Right cardiac atrium (tissue), 5 donors: ENCODE data around the gene GAPVD1. TPM values are rescaled to one million over a fixed set of nuclear protein-coding genes. Genes with fewer than 3 reads are reported as not detected.
A peak's percentile ranks its signal among the peaks of the same experiment; 100 is the strongest.

Source experiments
- ATAC-seq, 2 donors: fragments of 200-7000 bp; cut with Tn5 transposase; one replicate each; pipeline versions ENCODE4 v1.8.0 to v1.9.1; 2020; ENCODE audit warnings: moderate library complexity in 2 of 2, mild to moderate bottlenecking in 1 of 2
- DNase-seq, 3 donors: peaks; one replicate each; pipeline ENCODE4 v3.0.0-alpha.2; 2020
- H3K27ac ChIP-seq: one replicate; pipeline ENCODE4 v1.5.1; 2013; ENCODE audit warnings: mild to moderate bottlenecking, low read length, control low read depth, moderate library complexity
- H3K27me3 ChIP-seq: one replicate; pipeline ENCODE4 v1.6.1; 2013; ENCODE audit not compliant: control insufficient read depth, insufficient read depth
- H3K4me1 ChIP-seq: one replicate; pipeline ENCODE4 v1.6.1; 2013; ENCODE audit warnings: low read length; ENCODE audit not compliant: control insufficient read depth, insufficient read depth
- H3K4me3 ChIP-seq: one replicate; pipeline ENCODE4 v1.5.1; 2013; ENCODE audit warnings: low read length, control low read depth
- H3K9me3 ChIP-seq: one replicate; pipeline ENCODE4 v1.6.1; 2013; ENCODE audit warnings: low read length; ENCODE audit not compliant: control insufficient read depth
- WGBS: extraction: QIAGEN DNeasy Blood & Tissue Kit; methylation state at CpG from one replicate; pipeline ENCODE4 v1.1.7; 2013; 5-methylcytosine and 5-hydroxymethylcytosine counted together
- intact Hi-C, 4 donors: fragments of 100-400 bp; cut with DNase I; formaldehyde crosslinking; loops; one replicate each; pipeline versions ENCODE4 v1.11.0 to v1.14.0; 2022 to 2023
- polyA plus RNA-seq: library from polyadenylated mRNA; stranded (reverse); fragments of 200-250 nt; gene quantifications from one replicate; pipeline ENCODE4 v1.2.3, GENCODE V29; 2013
- total RNA-seq, 4 donors: library from RNA; stranded (reverse); fragmentation: NEBNext Ultra II Directional; extraction: Animal tissue kit (Norgen Biotek cat#: 25700); gene quantifications; one replicate each; pipeline ENCODE4 v1.2.1, GENCODE V29; 2021
- donor health status: healthy with polysubstance abuse.
- donor health status: DM: no; HTN: yes; CAD: no.
- donor health status: DM: no; HTN: no; CAD: no.
- donor health status: DM: no; HTN: yes; CAD: no; lungs with severe emphysema.
- donor health status: DM: yes; HTN: yes; CAD: no.

GAPVD1 gene
- total and polyA plus RNA-seq, 5 donors = 8.1 to 45.7 (median 33.1) TPM

GRCh38 chr9:125346080-125346732, 84.6 kb downstream of the GAPVD1 start:
- H3K4me3 ChIP-seq = no peak overlapping the region
- no peaks in the 10 kb centered on the region for H3K27me3 ChIP-seq
- intact Hi-C loops = no loop called here
- H3K9me3 ChIP-seq = no peaks in the 10 kb centered on the region
- no peak for DNase-seq
- ATAC-seq = no peak
- WGBS = 81% methylated on average over 3 of the region's 3 CpGs
- no peak overlapping the region for H3K27ac ChIP-seq
- no peaks in the 10 kb centered on the region for H3K4me1 ChIP-seq

- Histone ChIP-seq H3K4me1 (no peaks in the 10 kb centered on the region), H3K9me3 (no peaks in the 10 kb centered on the region), H3K27me3 (no peaks in the 10 kb centered on the region), H3K4me3 (no peak overlapping the region), H3K27ac (no peak overlapping the region)
- ATAC-seq = no peak
- intact Hi-C loops = no loop called here
- 96% methylated on average over 11 of the region's 11 CpGs for WGBS
- DNase-seq = no peak
These were observed 94.0 kb downstream of the GAPVD1 start for GRCh38 chr9:125355601-125356000.

- DNase-seq (no peak), ATAC-seq (no peak)
- H3K4me1 ChIP-seq = no peaks in the 10 kb centered on the region
- H3K27ac ChIP-seq = no peak overlapping the region
- H3K9me3 ChIP-seq = no peaks in the 10 kb centered on the region
- H3K27me3 ChIP-seq = no peaks in the 10 kb centered on the region
- intact Hi-C loops = no loop called here
- no peak overlapping the region for H3K4me3 ChIP-seq
- WGBS = 81% methylated on average over 3 of the region's 3 CpGs
These were observed 94.4 kb downstream of the GAPVD1 start for GRCh38 chr9:125356032-125356431.

GRCh38 chr9:125359011-125359410, 97.4 kb downstream of the GAPVD1 start:
- no peak for ATAC-seq
- H3K27me3 ChIP-seq = no peaks in the 10 kb centered on the region
- H3K27ac ChIP-seq = no peak overlapping the region
- intact Hi-C loops = no loop called here
- DNase-seq = no peak
- no peak overlapping the region for H3K4me3 ChIP-seq
- H3K9me3 ChIP-seq = no peaks in the 10 kb centered on the region
- H3K4me1 ChIP-seq = no peaks in the 10 kb centered on the region
- 41% methylated on average over 1 of the region's 1 CpG for WGBS

DNA sequence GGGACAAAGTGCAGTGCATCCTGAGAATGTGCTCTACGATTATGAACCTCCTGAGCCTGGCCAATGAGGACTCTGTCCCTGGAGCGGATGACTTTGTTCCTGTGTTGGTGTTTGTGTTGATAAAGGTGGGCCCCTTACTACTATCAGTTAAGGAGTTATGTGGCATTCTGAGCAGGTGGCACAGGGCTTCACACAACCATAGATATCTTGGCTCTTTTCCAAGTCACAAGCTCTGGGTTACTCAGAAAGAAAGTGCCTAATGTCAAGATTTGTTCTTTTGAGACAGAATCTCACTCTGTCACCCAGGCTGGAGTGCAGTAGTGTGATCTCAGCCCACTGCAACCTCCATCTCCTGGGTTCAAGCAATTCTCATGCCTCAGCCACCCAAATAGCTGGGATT, 99.0 kb downstream of the GAPVD1 start:
- H3K4me1 ChIP-seq = no peaks in the 10 kb centered on the region
- intact Hi-C loops = no loop called here
- H3K4me3 ChIP-seq = no peak overlapping the region
- H3K9me3 ChIP-seq = no peaks in the 10 kb centered on the region
- ATAC-seq (no peak), DNase-seq (no peak)
- WGBS = 80% methylated on average over 2 of the region's 2 CpGs
- no peaks in the 10 kb centered on the region for H3K27me3 ChIP-seq
- no peak overlapping the region for H3K27ac ChIP-seq

DNA sequence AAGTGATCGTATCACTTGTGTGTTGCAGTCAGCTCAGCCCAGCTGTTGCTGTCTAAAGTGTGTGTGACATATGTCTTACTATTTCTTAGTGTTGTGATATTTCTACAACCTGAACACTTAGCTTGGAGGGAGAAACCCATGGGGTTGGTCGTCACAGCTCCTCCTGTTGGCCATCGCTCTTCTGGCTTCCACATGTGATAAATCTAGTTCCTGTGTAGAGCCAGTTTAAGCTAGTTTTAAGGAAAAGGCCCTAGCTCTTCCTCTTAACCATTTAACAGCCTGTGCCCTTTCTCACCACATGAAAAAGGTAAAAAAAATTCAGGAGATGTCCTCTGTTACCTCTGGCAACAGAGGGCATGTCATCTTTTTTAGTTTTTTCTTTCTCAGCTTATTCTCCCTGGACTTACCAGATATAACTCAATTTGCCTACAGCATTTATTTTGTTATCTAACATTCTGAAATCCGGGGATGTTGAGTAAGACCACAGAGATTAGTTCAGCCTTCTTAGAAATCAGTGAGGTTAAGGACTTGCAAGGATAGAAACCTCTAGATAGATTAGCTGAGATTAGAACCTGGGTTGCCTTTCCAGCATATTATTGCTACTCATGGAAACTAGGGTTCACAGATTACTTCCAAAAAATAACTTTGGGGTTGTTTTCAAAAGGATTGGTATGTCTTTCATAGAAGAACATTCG, 100.4 kb downstream of the GAPVD1 start:
- Histone ChIP-seq H3K4me1 (no peaks in the 10 kb centered on the region), H3K9me3 (no peaks in the 10 kb centered on the region), H3K27ac (no peak overlapping the region), H3K4me3 (no peak overlapping the region), H3K27me3 (no peaks in the 10 kb centered on the region)
- intact Hi-C loops = no loop called here
- 62% methylated on average over 5 of the region's 5 CpGs for WGBS
- ATAC-seq = no peak
- no peak for DNase-seq

GRCh38 chr9:125366676-125367075, 105.0 kb downstream of the GAPVD1 start:
- intact Hi-C loops = no loop called here
- H3K27ac ChIP-seq = no peak overlapping the region
- H3K9me3 ChIP-seq = no peaks in the 10 kb centered on the region
- no peaks in the 10 kb centered on the region for H3K4me1 ChIP-seq
- DNase-seq (peak in 1 of 3 donors; percentile 5), ATAC-seq (no peak)
- 88% methylated on average over 5 of the region's 5 CpGs for WGBS
- H3K4me3 ChIP-seq = no peak overlapping the region
- no peaks in the 10 kb centered on the region for H3K27me3 ChIP-seq

DNA sequence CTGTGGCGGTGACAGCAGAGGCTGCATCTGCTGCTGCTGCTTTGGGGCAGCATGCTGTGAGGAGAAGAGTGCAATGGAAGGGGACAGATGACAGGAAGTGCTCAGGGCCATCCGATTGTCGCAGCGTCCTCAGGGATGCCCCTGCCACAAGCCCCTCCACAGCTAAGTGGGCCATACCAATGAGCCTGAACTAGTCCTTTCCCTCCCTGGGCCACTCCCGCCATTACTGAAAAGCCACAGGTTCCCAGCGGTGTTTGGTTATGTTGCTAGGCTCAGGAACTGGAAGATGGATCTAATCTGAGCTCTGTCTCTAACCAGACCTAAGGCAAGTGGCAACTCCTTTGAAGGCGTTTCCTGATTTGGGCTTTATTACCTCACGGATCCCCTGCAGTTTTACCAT, 109.2 kb downstream of the GAPVD1 start:
- H3K4me3 ChIP-seq = no peak overlapping the region
- DNase-seq (peak in 1 of 3 donors; percentile 4), ATAC-seq (no peak)
- H3K27ac ChIP-seq = no peak overlapping the region
- no peaks in the 10 kb centered on the region for H3K9me3 ChIP-seq
- no peaks in the 10 kb centered on the region for H3K27me3 ChIP-seq
- no peaks in the 10 kb centered on the region for H3K4me1 ChIP-seq
- intact Hi-C loops = loop anchor here in 2 of 4 donors (5.0 to 10.0 kb wide), 2 partner anchors 113 to 116 kb away; no protein-coding TSS in a partner anchor
- 75% methylated on average over 8 of the region's 8 CpGs for WGBS

GRCh38 chr9:125372441-125373226, 111.0 kb downstream of the GAPVD1 start:
- WGBS = 79% methylated on average over 9 of the region's 9 CpGs
- Histone ChIP-seq H3K9me3 (no peaks in the 10 kb centered on the region), H3K27ac (no peak overlapping the region), H3K4me3 (no peak overlapping the region), H3K4me1 (no peaks in the 10 kb centered on the region), H3K27me3 (no peaks in the 10 kb centered on the region)
- DNase-seq (peak in 1 of 3 donors; percentile 23), ATAC-seq (no peak)
- intact Hi-C loops = loop anchor here in 2 of 4 donors (5.0 to 10.0 kb wide), 2 partner anchors 115 to 118 kb away; no protein-coding TSS in a partner anchor

- no peaks in the 10 kb centered on the region for H3K4me1 ChIP-seq
- H3K27me3 ChIP-seq = no peaks in the 10 kb centered on the region
- no peak overlapping the region for H3K27ac ChIP-seq
- intact Hi-C loops = loop anchor here in 2 of 4 donors (5.0 to 10.0 kb wide), 3 partner anchors 117 to 602 kb away; partner anchors contain the start of gene NR6A1 (in 1 of the 2)
- WGBS = 11% methylated on average over 24 of the region's 24 CpGs
- H3K9me3 ChIP-seq = no peaks in the 10 kb centered on the region
- H3K4me3 ChIP-seq = no peak overlapping the region
- ATAC-seq (peak; percentile 88 to 91), DNase-seq (peak; percentile 58 to 86 (median 83))
These were observed 113.0 kb downstream of the GAPVD1 start for GRCh38 chr9:125374443-125375309.
